LNCAP (cell line): Measurements from ENCODE around the gene DGKG.

Experiments
- TF ChIP-seq, protein P1 (sequence below): fragments of 450-650 bp; IDR thresholded peaks from 2 replicates; pipeline ENCODE4 v1.5.1; 2017; ENCODE audit warnings: mild to moderate bottlenecking

DGKG gene

GRCh38 chr3:186246941-186247340 lies 115.1 kb downstream of the DGKG start:
- TF ChIP-seq, protein P1, sequence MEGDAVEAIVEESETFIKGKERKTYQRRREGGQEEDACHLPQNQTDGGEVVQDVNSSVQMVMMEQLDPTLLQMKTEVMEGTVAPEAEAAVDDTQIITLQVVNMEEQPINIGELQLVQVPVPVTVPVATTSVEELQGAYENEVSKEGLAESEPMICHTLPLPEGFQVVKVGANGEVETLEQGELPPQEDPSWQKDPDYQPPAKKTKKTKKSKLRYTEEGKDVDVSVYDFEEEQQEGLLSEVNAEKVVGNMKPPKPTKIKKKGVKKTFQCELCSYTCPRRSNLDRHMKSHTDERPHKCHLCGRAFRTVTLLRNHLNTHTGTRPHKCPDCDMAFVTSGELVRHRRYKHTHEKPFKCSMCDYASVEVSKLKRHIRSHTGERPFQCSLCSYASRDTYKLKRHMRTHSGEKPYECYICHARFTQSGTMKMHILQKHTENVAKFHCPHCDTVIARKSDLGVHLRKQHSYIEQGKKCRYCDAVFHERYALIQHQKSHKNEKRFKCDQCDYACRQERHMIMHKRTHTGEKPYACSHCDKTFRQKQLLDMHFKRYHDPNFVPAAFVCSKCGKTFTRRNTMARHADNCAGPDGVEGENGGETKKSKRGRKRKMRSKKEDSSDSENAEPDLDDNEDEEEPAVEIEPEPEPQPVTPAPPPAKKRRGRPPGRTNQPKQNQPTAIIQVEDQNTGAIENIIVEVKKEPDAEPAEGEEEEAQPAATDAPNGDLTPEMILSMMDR, result no peak

- TF ChIP-seq, protein P1, result no peak
Measured at GRCh38 chr3:186244016-186244415, 118.0 kb downstream of the DGKG start.

DNA sequence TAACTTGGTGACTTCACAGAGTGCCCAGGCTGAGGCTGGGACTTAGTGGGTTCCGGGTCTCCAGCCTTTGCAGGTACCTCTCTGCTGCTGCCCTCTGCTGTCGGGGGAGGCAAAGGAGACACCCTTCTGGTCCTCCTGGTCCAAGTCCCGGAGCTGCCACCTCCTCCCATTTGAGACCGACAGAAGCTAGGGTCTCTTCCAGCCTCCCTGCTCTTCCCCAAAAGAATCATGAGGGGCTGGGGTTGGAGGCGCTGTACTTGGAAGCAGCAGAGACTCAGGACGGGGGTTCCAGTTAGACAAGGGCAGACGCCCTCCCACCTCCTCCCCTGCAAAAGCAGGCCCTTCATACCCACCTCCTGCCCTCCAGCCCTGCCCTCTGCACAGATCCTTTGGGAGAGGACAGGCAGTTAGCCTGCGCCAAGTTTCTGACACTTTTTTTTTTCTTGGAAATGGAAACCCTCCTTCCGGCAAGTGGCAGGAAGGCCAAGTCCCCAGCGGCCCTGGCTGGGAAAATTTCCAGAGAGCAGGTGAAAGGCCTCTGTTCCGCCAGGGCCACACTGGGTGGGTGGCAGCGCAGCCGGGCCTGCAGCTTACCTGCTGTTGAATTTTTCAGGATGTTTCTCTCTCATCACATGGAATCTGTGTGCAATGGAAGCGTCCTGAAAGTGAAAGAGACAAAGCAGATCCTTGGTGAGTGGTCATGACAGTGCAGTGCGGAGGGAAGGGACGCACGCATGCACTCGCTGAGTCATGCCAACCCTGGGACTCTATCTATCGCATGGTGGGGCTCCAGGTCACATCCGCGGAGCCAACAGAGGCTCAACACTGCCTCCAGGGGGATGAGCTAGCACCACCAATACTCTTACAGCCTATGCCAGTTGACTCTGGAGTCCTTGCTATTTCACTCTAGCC lies 119.9 kb downstream of the DGKG start:
- TF ChIP-seq, protein P1, result peak; percentile 53; the same call in 1 of the 2 replicates

- TF ChIP-seq, protein P1, result peak; percentile 25; the same call in 1 of the 2 replicates
Measured at GRCh38 chr3:186239321-186239720, 122.7 kb downstream of the DGKG start.

- TF ChIP-seq, protein P1, result no peak
Measured at GRCh38 chr3:186237915-186238314, 124.1 kb downstream of the DGKG start.

- TF ChIP-seq, protein P1, result no peak
Measured at GRCh38 chr3:186236357-186237020, 125.5 kb downstream of the DGKG start.

DNA sequence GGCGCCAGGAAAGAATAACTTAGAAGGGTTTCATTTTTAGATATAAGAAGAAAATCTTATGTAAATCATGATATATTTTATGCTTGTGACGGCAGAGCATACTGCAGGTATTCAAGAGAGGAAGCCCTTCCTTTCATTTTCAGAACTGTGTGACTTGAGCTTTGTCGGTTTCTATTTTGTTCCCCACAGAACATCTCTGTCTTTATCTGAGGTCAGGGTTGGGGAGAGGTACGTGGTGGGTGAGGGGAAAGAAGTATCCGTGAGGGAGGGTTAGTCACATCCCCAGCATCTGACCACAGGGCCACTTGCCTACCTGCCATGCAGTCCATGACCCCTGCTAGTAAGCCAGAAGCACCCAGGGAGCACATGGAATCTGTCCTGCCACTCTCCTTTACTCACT lies 126.5 kb downstream of the DGKG start:
- TF ChIP-seq, protein P1, result no peak
